Transverse colon (tissue), 4 donors: ENCODE data around the gene OSBPL10. TPM values are rescaled to one million over a fixed set of nuclear protein-coding genes. Genes with fewer than 3 reads are reported as not detected.

Source experiments
- DNase-seq: peaks from one replicate; pipeline ENCODE4 v3.0.0-alpha.2; 2019
- H3K27ac ChIP-seq, 4 donors: fragments of 200-600 bp; sonication (generic); 2 replicates each; pipeline ENCODE4 v1.5.1; 2016 to 2018; ENCODE audit warnings: inconsistent platforms in 4 of 4
- H3K27me3 ChIP-seq: fragments of 200-600 bp; sonication (generic); 2 replicates; pipeline ENCODE4 v1.5.1; 2017; ENCODE audit warnings: inconsistent platforms
- H3K36me3 ChIP-seq, 4 donors: fragments of 200-600 bp; sonication (generic); 2 replicates each; pipeline ENCODE4 v1.5.1; 2017 to 2019; ENCODE audit warnings: inconsistent platforms in 4 of 4
- H3K4me1 ChIP-seq, 4 donors: fragments of 200-600 bp; sonication (generic); 2 replicates each; pipeline ENCODE4 v1.5.1; 2017 to 2020; ENCODE audit warnings: inconsistent platforms in 4 of 4
- H3K4me3 ChIP-seq, 4 donors: fragments of 200-600 bp; sonication (generic); 1 replicate in 1 of 4; 2 replicates in 3 of 4; pipeline versions ENCODE4 v1.5.1 to v1.6.1; 2017 to 2019; ENCODE audit warnings: inconsistent platforms in 4 of 4
- H3K9me3 ChIP-seq, 2 donors: fragments of 200-600 bp; sonication (generic); 2 replicates each; pipeline ENCODE4 v1.5.1; 2017 to 2019; ENCODE audit warnings: inconsistent platforms in 2 of 2
- CTCF ChIP-seq, 5 experiments: fragments of 200-600 bp in 3 of 5; fragments of 450-650 bp in 2 of 5; sonication (generic) in 3 of 5; IDR thresholded peaks; 1 replicate in 2 of 5; 2 replicates in 3 of 5; pipeline ENCODE4 v1.5.1; 2016 to 2017; ENCODE audit warnings: antibody characterized with exemption in 5 of 5, inconsistent platforms in 3 of 5, mild to moderate bottlenecking in 2 of 5, moderate library complexity in 1 of 5
- EP300 ChIP-seq: sonication (generic); formaldehyde crosslinking; IDR thresholded peaks from one replicate; pipeline ENCODE4 v1.6.1; 2017; ENCODE audit warnings: antibody characterized with exemption, low read depth
- POLR2A ChIP-seq: fragments of 450-650 bp; IDR thresholded peaks from one replicate; pipeline ENCODE4 v1.6.1; 2016; ENCODE audit warnings: antibody characterized with exemption, mild to moderate bottlenecking, moderate library complexity
- POLR2AphosphoS5 ChIP-seq, 3 donors: sonication (generic); formaldehyde crosslinking; IDR thresholded peaks; one replicate each; pipeline ENCODE4 v1.6.1; 2016; ENCODE audit warnings: antibody characterized with exemption in 3 of 3
- WGBS, 2 donors: methylation state at CpG; one replicate each; pipeline ENCODE4 v1.1.5; 2018; ENCODE audit warnings: low coverage in 1 of 2; 5-methylcytosine and 5-hydroxymethylcytosine counted together
- in situ Hi-C, 4 donors: fragments of 200-750 bp; cut with MboI; loops; one replicate each; pipeline versions ENCODE4 v1.15.0 to v1.15.1; 2017; ENCODE audit warnings: low sequenced_read_pairs in 3 of 4, low pct_ligation_motif_present in 1 of 4, low pct_unique_long_range_greater_than_20kb in 1 of 4
- intact Hi-C: fragments of 100-400 bp; cut with DNase I; formaldehyde crosslinking; loops from one replicate; pipeline ENCODE4 v1.15.1; 2023; ENCODE audit warnings: low total_unique reads
- total RNA-seq, 4 donors: library from RNA; depleted of rRNA; stranded (reverse); fragments of >200 nt; gene quantifications; one replicate each; pipeline ENCODE4 v1.1.0, GENCODE V29; 2016

Gene OSBPL10
- total RNA-seq, 4 donors from 2014 or later: 10.0 to 34.8 (median 19.5) TPM

GRCh38 chr3:31952205-31952604, 28.9 kb downstream of the OSBPL10 start:
- WGBS, 2 donors: 76% methylated on average over 4 of the region's 4 CpGs; no CpG with 5 or more reads in 1 of the 2 donors
- peak; percentile 45 for DNase-seq
- intact Hi-C loops: no loop called here

GRCh38 chr3:31948280-31948679, 32.8 kb downstream of the OSBPL10 start:
- intact Hi-C loops: no loop called here
- no peak for DNase-seq
- TF ChIP-seq POLR2A (no peak), POLR2AphosphoS5 (IDR thresholded peaks at IDR 0.05) (no peak), EP300 (no peak), CTCF (IDR thresholded peaks at IDR 0.05) (no peak)
- Histone ChIP-seq H3K4me1 (peaks cover 0 to 22% (median 12%) of the 10 kb centered on the region in 4 donors), H3K9me3 (no peaks in the 10 kb centered on the region), H3K4me3 (no peak overlapping the region), H3K27ac (peak overlapping the region in 1 of 4 donors; percentile 11), H3K36me3 (no peaks in the 10 kb centered on the region), H3K27me3 (no peaks in the 10 kb centered on the region)
- in situ Hi-C loops: no loop called here
- WGBS, 2 donors: 34 to 52% methylated on average over 6 of the region's 6 CpGs

More at GRCh38 chr3:31952205-31952604, 28.9 kb downstream of the OSBPL10 start:
- TF ChIP-seq POLR2AphosphoS5 (IDR thresholded peaks at IDR 0.05): no peak
- TF ChIP-seq CTCF (IDR thresholded peaks at IDR 0.05): no peak
- TF ChIP-seq EP300: no peak
- no peak for TF ChIP-seq POLR2A
- Histone ChIP-seq H3K27me3 (no peaks in the 10 kb centered on the region), H3K9me3 (peaks cover 4 to 12% of the 10 kb centered on the region in 2 donors), H3K36me3 (no peaks in the 10 kb centered on the region), H3K4me1 (peaks cover 0 to 13% (median 11%) of the 10 kb centered on the region in 4 donors), H3K27ac (no peak overlapping the region), H3K4me3 (no peak overlapping the region)
- in situ Hi-C loops: no loop called here

- Histone ChIP-seq H3K4me1 (peaks cover 0 to 22% (median 12%) of the 10 kb centered on the region in 4 donors), H3K27me3 (no peaks in the 10 kb centered on the region), H3K4me3 (no peak overlapping the region), H3K9me3 (no peaks in the 10 kb centered on the region), H3K36me3 (no peaks in the 10 kb centered on the region), H3K27ac (peak overlapping the region in 2 of 4 donors; percentile 1 to 11)
- DNase-seq: no peak
- WGBS, 2 donors: 44 to 86% methylated on average over 2 to 6 of the region's 6 CpGs
- intact Hi-C loops (no loop called here), in situ Hi-C loops (no loop called here)
- TF ChIP-seq POLR2AphosphoS5 (IDR thresholded peaks at IDR 0.05) (no peak), EP300 (no peak), POLR2A (no peak), CTCF (IDR thresholded peaks at IDR 0.05) (no peak)
These were observed 33.4 kb downstream of the OSBPL10 start for GRCh38 chr3:31947671-31948091.

- WGBS, 2 donors: 91% methylated on average over 4 of the region's 4 CpGs; no CpG with 5 or more reads in 1 of the 2 donors
- Histone ChIP-seq H3K36me3 (no peaks in the 10 kb centered on the region), H3K27ac (peak overlapping the region in 1 of 4 donors; percentile 1), H3K4me3 (no peak overlapping the region), H3K27me3 (no peaks in the 10 kb centered on the region), H3K9me3 (no peaks in the 10 kb centered on the region), H3K4me1 (peaks cover 0 to 22% (median 12%) of the 10 kb centered on the region in 4 donors)
- TF ChIP-seq POLR2AphosphoS5 (IDR thresholded peaks at IDR 0.05): no peak
- no peak for DNase-seq
- in situ Hi-C loops (no loop called here), intact Hi-C loops (no loop called here)
These were observed 33.9 kb downstream of the OSBPL10 start for GRCh38 chr3:31947162-31947561.

GRCh38 chr3:31946484-31947081, 34.5 kb downstream of the OSBPL10 start:
- Histone ChIP-seq H3K4me3 (no peak overlapping the region), H3K4me1 (peaks cover 0 to 22% (median 12%) of the 10 kb centered on the region in 4 donors), H3K27me3 (no peaks in the 10 kb centered on the region), H3K9me3 (no peaks in the 10 kb centered on the region), H3K36me3 (no peaks in the 10 kb centered on the region), H3K27ac (no peak overlapping the region)
- in situ Hi-C loops (no loop called here), intact Hi-C loops (no loop called here)
- DNase-seq: no peak
- WGBS, 2 donors: 89 to 98% methylated on average over 5 to 10 of the region's 10 CpGs
- no peak for TF ChIP-seq POLR2AphosphoS5 (IDR thresholded peaks at IDR 0.05)
- TF ChIP-seq EP300: no peak
- no peak for TF ChIP-seq CTCF (IDR thresholded peaks at IDR 0.05)
- no peak for TF ChIP-seq POLR2A
